HG02852 (cell line): ENCODE measurements around the gene HTR6.

Experiments
- ATAC-seq: cut with Tn5 transposase; IDR thresholded peaks from one replicate; pipeline ENCODE4 v1.9.1; 2021; ENCODE audit warnings: mild to moderate bottlenecking, moderate library complexity; ENCODE audit not compliant: unreplicated experiment

HTR6 gene

GRCh38 chr1:19715334-19716203 lies 50.9 kb downstream of the HTR6 start:
- no peak for ATAC-seq

GRCh38 chr1:19717467-19717866 lies 52.8 kb downstream of the HTR6 start:
- no peak for ATAC-seq

GRCh38 chr1:19720174-19720573 lies 55.5 kb downstream of the HTR6 start:
- ATAC-seq = no peak

GRCh38 chr1:19720973-19721372 lies 56.3 kb downstream of the HTR6 start:
- no peak for ATAC-seq

- ATAC-seq = no peak
Observed at GRCh38 chr1:19723874-19724273, 59.2 kb downstream of the HTR6 start.

- ATAC-seq = no peak
Observed at GRCh38 chr1:19725606-19726005, 60.9 kb downstream of the HTR6 start.

- no peak for ATAC-seq
Observed at GRCh38 chr1:19728413-19729145, 63.9 kb downstream of the HTR6 start.

- no peak for ATAC-seq
Observed at GRCh38 chr1:19730232-19730631, 65.6 kb downstream of the HTR6 start.
